SIG-M5 treated with dmso at 0.1 percent for 504 hours (cell line): ENCODE data around the gene TRIM72.
"Not testable (repeated sequence)": the region's sequence is repeated elsewhere in the genome, so short reads cannot be mapped to it uniquely, and the experiment has no call there.

Experiments
- DNase-seq: peaks from one replicate; lab custom pipeline; 2025; ENCODE audit not compliant: unreplicated experiment; lab: John Stamatoyannopoulos, UW

Gene TRIM72

DNA sequence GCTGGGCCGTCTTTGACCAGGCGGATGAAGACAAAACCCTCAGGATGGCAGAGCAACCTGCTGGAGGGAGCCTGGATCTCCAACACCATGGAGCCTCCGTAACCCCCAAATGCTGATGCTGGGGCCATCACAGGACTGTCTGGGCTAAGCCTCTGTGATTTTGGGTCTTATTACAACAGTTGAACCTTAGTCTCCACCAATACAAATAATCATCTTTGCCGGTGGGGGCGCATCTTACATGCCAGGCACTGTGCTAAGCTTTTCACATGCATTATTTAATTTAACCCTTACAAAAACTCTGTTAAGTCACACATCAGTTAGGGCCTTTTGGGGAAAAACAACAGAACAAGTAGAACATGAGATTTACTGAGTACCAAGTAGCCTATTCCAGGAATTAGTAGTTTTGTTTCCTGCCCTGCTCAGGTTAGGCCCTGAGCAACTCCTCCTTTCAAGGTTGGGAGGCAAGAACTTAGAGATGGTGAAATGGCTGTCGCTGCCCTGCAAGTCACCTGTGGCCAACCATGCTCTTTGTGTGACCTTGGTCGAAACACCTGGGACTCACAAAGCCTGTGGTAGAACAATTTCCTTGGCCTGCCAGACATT is 37.0 kb downstream of the TRIM72 start:
- no peak for DNase-seq

- no peak for DNase-seq
Measured at GRCh38 chr16:31251435-31251834, 37.5 kb downstream of the TRIM72 start.

GRCh38 chr16:31253642-31254045 is 39.7 kb downstream of the TRIM72 start:
- DNase-seq, result peak; percentile 96

DNA sequence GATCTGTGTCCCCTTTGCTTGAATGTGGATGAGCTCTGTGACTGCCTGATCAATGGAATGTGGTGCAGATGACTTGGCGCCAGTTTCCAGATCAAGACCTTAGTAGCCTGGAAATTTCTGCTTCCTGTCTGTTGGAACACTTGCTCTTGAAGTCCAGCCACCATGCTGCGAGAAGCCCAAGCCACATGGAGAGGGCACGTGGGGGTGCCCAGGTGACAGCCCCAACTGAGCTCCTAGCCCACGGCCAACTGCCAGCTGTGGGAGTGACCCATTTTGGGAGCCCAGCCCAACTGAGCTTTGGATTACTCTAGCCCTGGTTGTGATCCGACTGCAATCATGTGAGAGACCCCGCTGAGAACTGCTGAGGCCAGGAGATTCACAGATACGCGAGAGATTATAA is 42.5 kb downstream of the TRIM72 start:
- no peak for DNase-seq

- DNase-seq, result no peak
Measured at GRCh38 chr16:31258366-31258765, 44.4 kb downstream of the TRIM72 start.

DNA sequence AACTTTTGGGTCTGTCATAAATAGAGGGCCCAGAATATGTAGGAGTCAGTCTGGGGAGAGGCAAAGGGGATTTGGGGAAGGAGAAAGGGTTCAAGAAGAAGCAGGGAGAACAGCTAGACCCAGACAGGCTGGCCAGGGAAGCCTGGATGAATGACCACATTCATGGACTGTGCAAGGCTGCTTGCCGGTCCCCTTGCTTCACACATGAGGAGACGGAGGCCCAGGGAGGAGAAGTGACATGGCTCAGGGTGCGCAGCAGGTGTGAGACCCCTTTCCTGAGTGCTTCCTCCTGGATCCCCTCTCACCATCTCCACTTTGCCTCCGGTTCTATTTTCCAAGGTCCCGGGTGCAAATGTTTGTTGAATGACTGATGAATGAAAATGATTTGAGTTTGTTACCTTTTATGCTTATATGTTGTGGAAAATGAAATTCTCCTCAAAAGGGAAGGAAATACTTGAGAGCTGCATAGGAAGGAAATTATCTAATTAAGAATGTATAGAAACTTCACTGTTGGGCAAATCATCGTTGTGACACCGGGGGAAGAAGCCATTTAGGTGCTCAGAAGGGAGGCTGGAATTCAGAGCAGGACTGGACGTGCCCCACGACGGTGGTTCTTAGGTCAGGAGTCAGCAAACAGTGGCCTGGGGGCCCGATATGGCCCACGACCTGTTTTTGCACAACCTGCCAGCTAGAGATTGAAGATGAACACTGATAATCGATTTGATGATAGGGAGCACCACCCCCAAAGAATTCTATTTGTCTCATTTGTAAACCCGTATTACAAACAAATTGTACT is 46.4 kb downstream of the TRIM72 start:
- DNase-seq, result no peak

GRCh38 chr16:31262084-31262483 is 48.2 kb downstream of the TRIM72 start:
- no peak for DNase-seq

GRCh38 chr16:31265329-31266245 is 51.7 kb downstream of the TRIM72 start:
- no peak for DNase-seq

DNA sequence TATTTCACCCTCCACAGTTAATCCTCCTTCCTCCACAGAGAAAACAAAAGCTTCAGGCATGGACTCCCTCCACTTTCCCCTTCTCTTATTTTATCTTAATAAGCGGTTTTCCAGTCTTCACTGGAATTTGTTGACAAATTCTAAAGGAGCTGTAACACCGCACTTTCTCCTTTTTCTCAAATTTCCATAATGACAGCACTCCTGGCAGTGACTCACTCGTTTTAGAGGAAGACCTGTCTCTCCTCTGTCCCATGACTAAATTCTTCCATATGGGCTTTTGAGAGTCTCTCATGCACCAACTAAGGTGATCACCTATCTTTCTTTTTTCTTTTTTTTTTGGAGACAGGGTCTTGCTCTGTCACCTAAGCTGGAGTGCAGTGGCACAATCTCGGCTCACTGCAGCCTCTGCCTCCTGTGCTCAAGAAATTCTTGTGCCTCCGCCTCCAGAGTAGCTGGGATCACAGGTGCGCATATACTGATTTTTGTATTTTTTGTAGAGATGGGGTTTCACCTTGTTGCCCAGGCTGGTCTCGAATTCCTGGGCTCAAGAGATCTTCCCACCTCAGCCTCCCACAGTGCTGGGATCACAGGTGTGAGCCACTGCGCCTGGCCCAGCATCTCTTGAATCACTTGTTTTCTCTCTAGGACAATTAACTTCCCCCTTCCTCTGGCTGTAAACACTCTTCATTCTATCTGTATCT is 53.6 kb downstream of the TRIM72 start:
- DNase-seq, result no peak

- DNase-seq, result no peak
Measured at GRCh38 chr16:31268033-31268365, 54.1 kb downstream of the TRIM72 start.

- DNase-seq, result no peak
Measured at GRCh38 chr16:31268891-31269290, 55.0 kb downstream of the TRIM72 start.

DNA sequence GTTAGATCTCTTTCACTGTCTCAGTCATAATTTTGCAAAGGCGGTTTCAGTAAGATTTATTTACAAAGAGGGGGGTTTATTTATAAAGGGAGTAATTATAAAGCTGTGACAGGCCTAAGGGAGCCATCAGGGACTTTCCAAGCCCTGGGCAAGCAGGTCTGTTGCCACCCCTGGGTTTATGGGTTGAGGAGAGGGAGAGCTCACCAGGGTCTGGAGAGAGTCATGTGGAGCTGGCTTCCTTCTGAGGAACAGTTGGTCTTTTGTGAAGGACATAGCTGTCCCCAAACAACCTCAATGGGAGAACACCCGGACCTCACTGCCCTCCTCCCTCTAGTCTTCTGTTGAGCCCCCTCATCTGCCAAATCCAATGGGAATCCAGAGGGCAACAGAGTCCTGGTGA is 55.6 kb downstream of the TRIM72 start:
- no peak for DNase-seq

DNA sequence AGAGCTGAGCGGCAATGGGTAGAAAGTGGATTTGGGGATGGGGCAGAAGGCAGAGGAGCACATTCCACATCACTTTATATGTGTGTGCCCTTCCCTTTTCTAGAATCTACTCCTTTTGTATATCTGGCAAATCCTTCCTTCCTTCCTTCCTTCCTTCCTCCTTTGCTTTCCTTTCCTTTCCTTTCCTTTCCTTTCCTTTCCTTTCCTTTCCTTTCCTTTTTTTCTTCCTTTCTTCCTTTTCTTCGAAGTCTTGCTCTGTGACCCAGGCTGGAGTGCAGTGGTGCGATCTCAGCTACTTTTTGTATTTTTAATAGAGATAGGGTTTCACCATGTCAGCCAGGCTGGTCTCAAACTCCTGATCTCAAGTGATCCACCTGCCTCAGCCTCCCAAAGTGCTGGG is 56.1 kb downstream of the TRIM72 start:
- DNase-seq, result not testable (repeated sequence)

DNA sequence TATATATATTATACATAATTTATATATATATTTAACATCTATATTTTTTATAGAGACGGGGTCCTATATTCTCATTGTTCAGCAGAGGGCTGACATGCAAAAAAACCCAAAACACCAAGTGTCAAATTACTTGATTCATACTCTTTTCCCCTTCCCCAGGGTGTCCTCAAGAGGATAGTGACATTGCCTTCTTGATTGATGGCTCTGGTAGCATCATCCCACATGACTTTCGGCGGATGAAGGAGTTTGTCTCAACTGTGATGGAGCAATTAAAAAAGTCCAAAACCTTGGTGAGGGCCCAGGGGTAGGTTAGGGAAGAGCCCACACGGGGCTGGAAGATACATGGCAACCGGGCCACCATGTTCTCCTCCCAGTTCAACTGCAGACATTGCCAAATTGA is 56.9 kb downstream of the TRIM72 start:
- no peak for DNase-seq

DNA sequence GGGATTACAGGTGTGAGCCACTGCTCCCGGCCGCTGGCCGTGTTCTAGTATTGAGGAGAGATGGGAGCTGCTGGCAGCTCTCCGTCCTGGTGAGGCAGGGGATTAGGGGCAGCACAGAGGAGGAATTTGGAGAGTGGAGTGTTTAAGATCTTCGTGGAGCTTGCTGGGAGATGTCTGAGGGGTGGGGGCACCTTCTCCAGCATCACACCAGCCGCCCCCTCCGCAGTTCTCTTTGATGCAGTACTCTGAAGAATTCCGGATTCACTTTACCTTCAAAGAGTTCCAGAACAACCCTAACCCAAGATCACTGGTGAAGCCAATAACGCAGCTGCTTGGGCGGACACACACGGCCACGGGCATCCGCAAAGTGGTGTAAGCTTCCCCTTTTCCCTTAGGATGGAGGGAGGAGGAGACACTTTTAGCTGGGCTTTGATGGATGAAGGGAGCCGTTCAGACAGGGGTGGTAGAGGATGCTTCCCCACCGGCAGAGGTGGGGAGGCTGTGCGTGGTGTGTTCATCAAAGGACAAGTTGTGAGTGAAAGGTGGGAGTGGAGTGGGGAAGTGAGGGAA is 57.8 kb downstream of the TRIM72 start:
- no peak for DNase-seq

GRCh38 chr16:31273187-31273586 is 59.3 kb downstream of the TRIM72 start:
- no peak for DNase-seq

DNA sequence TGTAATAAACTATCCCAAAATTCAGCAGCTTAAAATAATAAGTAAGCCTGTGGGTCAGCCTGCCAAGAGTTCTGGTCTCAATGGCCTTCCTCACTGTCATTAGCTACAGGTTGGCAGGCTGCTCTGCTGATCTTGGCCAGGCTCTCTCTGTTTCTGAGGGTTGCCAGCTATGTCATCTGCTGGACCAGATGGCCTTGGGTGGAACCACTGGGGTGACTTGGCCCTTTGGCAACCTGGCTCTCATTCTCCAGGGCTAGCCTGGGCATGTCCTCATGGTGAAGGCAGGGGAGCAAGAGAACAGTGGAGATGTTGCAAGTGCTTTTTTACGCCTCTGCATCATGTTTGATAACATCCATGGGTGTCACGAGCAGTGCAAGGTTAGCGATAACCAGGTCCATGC is 59.8 kb downstream of the TRIM72 start:
- no peak for DNase-seq

GRCh38 chr16:31274831-31275816 is 61.2 kb downstream of the TRIM72 start:
- DNase-seq, result no peak

DNA sequence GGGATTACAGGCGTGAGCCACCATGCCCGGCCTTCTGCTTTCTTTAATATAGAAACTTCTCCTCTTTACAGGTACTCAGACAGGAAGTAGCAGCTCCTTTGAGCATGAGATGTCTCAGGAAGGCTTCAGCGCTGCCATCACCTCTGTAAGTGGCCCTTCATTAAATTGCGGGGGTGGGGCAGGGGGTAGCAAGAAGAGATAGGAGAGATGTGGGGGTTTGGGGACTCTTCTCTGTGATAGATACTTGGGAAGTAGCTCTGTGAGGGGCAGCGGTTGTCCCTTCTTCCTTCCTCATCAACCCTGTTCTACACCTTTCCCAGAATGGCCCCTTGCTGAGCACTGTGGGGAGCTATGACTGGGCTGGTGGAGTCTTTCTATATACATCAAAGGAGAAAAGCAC is 62.7 kb downstream of the TRIM72 start:
- DNase-seq, result no peak
